Peyer's patch (tissue), 4 donors: ENCODE data around the gene FGF5.

ENCODE experiments used
- POLR2A ChIP-seq, 2 donors: fragments of 450-650 bp; IDR thresholded peaks; one replicate each; pipeline ENCODE4 v1.5.1; 2017; ENCODE audit warnings: antibody characterized with exemption in 2 of 2, mild to moderate bottlenecking in 2 of 2, moderate library complexity in 2 of 2
- TF ChIP-seq, protein P1 (sequence below), 6 experiments: fragments of 450-650 bp in 4 of 6; fragments of 200-600 bp in 2 of 6; sonication (generic) in 1 of 6; IDR thresholded peaks; one replicate each; pipeline ENCODE4 v1.5.1; 2017 to 2019; ENCODE audit warnings: antibody characterized with exemption in 6 of 6, mild to moderate bottlenecking in 3 of 6, moderate library complexity in 1 of 6

GRCh38 chr4:80254114-80254513 is 12.3 kb upstream of the FGF5 start:
- TF ChIP-seq, protein P1, sequence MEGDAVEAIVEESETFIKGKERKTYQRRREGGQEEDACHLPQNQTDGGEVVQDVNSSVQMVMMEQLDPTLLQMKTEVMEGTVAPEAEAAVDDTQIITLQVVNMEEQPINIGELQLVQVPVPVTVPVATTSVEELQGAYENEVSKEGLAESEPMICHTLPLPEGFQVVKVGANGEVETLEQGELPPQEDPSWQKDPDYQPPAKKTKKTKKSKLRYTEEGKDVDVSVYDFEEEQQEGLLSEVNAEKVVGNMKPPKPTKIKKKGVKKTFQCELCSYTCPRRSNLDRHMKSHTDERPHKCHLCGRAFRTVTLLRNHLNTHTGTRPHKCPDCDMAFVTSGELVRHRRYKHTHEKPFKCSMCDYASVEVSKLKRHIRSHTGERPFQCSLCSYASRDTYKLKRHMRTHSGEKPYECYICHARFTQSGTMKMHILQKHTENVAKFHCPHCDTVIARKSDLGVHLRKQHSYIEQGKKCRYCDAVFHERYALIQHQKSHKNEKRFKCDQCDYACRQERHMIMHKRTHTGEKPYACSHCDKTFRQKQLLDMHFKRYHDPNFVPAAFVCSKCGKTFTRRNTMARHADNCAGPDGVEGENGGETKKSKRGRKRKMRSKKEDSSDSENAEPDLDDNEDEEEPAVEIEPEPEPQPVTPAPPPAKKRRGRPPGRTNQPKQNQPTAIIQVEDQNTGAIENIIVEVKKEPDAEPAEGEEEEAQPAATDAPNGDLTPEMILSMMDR (IDR thresholded peaks at IDR 0.05): no peak
- no peak for TF ChIP-seq POLR2A (IDR thresholded peaks at IDR 0.05)
